BLaER1 (cell line): ENCODE data around the gene NKD1.

Experiments used
- H3K27ac ChIP-seq: shearing (Covaris generic); formaldehyde crosslinking; 2 replicates; pipeline ENCODE4 v1.8.1; 2022
- H3K27me3 ChIP-seq: shearing (Covaris generic); formaldehyde crosslinking; 2 replicates; pipeline ENCODE4 v1.8.1; 2022
- H3K36me3 ChIP-seq: shearing (Covaris generic); formaldehyde crosslinking; 2 replicates; pipeline ENCODE4 v1.8.1; 2022
- H3K4me1 ChIP-seq: shearing (Covaris generic); formaldehyde crosslinking; 2 replicates; pipeline ENCODE4 v1.8.1; 2022
- H3K4me2 ChIP-seq: shearing (Covaris generic); formaldehyde crosslinking; 2 replicates; pipeline ENCODE4 v1.8.1; 2022
- H3K4me3 ChIP-seq: shearing (Covaris generic); formaldehyde crosslinking; 2 replicates; pipeline ENCODE4 v1.8.1; 2022
- H3K9ac ChIP-seq: shearing (Covaris generic); formaldehyde crosslinking; 2 replicates; pipeline ENCODE4 v1.8.1; 2022
- H3K9me3 ChIP-seq: shearing (Covaris generic); formaldehyde crosslinking; 2 replicates; pipeline ENCODE4 v1.8.1; 2022
- H4K20me1 ChIP-seq: shearing (Covaris generic); formaldehyde crosslinking; 2 replicates; pipeline ENCODE4 v1.8.1; 2022
- Cebpa-rat ChIP-seq: shearing (Covaris generic); IDR thresholded peaks from 2 replicates; pipeline ENCODE4 v1.8.1; 2022

The NKD1 gene

DNA sequence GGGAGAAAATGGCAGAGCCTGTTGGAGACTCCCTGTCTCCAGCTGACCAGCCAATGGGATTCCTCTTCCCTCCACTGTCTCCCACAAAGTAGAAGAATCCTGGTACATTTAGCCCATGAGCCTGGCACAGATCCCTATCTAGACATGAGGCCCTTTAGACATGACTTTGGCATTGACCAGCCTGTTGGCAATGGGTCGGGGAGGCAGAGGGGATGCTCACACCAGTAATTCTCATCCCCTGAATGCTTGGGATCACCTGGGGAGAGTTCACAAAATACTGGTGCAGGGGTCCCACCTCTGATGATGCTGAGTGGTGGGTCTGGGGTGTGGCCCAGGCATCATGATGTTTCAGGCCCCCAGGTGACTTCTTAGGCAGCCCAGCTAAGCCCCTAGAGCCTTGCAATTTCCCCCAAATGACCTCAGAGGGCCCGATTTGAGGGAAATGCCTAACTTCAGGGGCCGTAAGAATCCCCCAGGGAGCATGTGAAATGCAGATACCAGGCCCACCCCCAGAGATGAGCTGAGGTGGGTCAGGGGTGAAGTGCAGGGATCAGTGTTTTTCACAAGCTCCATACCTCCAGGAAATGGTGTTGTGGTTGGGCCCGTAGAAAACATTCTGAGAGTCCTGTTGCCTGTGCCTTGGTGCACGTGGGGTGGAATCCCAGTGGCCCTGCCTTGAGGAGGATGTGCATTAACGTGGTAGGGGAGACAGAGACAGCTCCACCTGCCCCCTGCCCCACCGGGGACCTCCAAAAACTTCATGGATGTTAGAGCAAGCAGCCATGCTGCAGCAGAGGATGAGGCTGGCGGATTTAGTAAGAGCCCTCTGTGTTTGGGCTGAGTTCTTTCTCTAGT is 90.8 kb downstream of the NKD1 start:
- H3K4me1 ChIP-seq = peaks cover 28% of the 10 kb centered on the region
- no peaks in the 10 kb centered on the region for H3K27me3 ChIP-seq
- no peak for TF ChIP-seq Cebpa-rat

DNA sequence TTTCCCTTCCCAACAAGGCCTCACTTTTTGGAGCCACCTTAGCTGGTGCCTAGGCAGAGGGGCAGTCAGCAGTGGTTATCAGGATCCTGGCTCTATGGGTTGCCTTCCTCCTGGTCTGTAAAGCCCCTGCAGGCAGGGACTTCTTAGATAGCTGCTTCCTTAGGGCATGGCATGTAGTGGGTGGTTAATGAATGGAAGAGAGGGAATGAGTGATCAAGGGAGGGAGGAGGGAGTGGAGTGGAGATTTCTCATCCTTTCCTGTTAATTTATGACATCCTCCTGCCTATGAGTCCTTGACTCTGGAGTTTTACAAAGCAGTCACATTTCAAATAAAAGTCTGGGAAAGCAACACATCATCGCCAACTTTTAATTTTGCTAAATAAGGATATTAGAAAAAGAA is 92.2 kb downstream of the NKD1 start:
- Histone ChIP-seq H3K27me3 (no peaks in the 10 kb centered on the region), H3K4me2 (no peak overlapping the region), H3K36me3 (no peaks in the 10 kb centered on the region), H4K20me1 (no peaks in the 10 kb centered on the region), H3K27ac (no peak overlapping the region), H3K4me1 (peaks cover 22% of the 10 kb centered on the region), H3K9ac (no peak overlapping the region), H3K4me3 (no peak overlapping the region), H3K9me3 (no peaks in the 10 kb centered on the region)
- no peak for TF ChIP-seq Cebpa-rat

More for the DNA sequence above, 90.8 kb downstream of the NKD1 start:
- Histone ChIP-seq H3K9me3 (no peaks in the 10 kb centered on the region), H3K36me3 (no peaks in the 10 kb centered on the region), H3K9ac (no peak overlapping the region), H3K4me3 (no peak overlapping the region), H3K27ac (no peak overlapping the region), H3K4me2 (peak overlapping the region; percentile 33), H4K20me1 (no peaks in the 10 kb centered on the region)

DNA sequence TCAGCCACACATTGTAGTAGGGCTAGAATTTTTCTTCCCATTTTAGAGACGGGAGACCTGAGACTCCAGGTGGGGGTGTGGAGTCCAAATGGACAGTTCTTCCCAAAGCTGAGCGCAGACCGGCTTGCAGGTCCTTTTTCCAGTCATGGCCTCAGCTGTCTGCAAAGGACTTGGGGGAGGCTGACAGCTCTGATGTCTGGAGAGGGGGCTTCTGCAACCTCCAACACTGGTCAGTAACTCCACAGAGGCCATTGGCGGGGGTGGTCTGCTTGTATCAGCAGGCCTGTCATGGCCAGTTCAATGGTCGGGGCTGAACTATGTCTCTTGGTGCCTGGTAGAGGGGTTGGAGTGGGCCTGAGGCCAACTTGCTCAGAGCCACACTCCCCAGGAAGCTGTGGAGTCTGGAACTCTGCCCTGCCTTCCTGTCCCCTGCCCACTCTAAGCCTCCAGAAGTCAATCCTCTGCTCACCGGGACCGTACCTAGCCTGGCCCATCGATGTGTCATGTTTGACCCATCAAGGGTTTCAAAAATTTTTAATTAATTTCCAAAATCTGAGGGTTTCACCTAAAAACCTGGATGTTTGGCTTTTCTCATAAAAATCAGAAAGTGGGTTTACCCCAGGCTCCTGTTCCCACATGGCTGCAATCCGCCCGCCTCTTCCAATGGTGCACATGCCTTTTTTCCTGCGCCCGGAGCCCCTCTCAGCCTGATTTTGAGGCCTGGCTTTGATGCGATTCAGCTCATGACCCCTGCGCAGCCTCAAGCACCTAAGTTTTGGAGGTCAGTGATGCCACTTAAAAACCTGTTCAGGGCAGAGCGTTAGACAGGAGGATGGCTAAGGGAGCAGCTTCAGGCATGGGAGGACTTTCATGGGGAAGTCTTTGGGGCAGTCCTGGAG is 93.0 kb downstream of the NKD1 start:
- H3K27me3 ChIP-seq = no peaks in the 10 kb centered on the region
- no peak overlapping the region for H3K27ac ChIP-seq
- H3K4me3 ChIP-seq = no peak overlapping the region
- peaks cover 17% of the 10 kb centered on the region for H3K4me1 ChIP-seq
- H4K20me1 ChIP-seq = no peaks in the 10 kb centered on the region
- H3K4me2 ChIP-seq = no peak overlapping the region
- no peak overlapping the region for H3K9ac ChIP-seq
- no peaks in the 10 kb centered on the region for H3K36me3 ChIP-seq
- TF ChIP-seq Cebpa-rat = no peak
- H3K9me3 ChIP-seq = no peaks in the 10 kb centered on the region

DNA sequence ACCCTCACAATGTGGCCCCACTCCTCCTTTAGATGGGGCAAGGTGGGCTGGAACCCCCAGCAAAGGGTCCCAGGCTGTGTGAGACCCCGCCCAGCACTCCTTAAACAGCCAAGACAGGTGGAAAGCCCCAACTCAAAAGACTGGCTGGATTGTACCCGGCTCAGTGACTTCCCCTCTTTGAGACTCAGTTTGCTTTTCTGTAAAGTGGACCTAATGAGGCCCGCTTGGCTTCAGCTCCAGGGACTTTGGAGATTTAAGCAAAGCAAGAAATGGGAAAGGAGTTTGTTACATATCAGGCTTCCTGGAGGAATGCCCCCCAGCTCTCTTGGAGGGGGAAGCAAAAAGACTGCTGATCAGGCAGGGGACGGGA is 93.6 kb downstream of the NKD1 start:
- Histone ChIP-seq H3K27me3 (no peaks in the 10 kb centered on the region), H3K4me1 (peaks cover 17% of the 10 kb centered on the region), H3K9ac (no peak overlapping the region), H3K9me3 (no peaks in the 10 kb centered on the region), H4K20me1 (no peaks in the 10 kb centered on the region), H3K27ac (no peak overlapping the region), H3K36me3 (no peaks in the 10 kb centered on the region), H3K4me2 (no peak overlapping the region), H3K4me3 (no peak overlapping the region)
- no peak for TF ChIP-seq Cebpa-rat

DNA sequence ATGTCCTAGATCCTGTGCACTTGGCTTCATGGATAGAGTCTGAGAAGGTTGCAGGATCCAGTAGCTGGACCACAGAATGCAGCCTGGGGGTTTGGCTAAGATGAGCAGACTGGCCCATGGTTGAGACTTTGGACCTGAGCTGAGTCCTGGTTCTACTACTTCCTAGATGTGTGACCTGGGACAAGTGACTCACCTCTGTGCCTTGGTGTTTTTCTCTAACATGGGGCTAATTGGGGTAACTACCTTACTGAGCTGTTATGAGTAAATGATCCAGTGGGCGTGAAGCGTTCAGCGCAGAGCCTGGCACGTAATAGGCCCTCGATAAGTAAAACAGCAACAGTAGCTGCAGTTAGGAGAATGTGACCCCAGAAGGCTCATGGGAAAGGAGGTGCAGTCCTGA is 94.2 kb downstream of the NKD1 start:
- H3K27ac ChIP-seq = no peak overlapping the region
- H3K9me3 ChIP-seq = no peaks in the 10 kb centered on the region
- peaks cover 17% of the 10 kb centered on the region for H3K4me1 ChIP-seq
- H3K36me3 ChIP-seq = no peaks in the 10 kb centered on the region
- no peaks in the 10 kb centered on the region for H4K20me1 ChIP-seq
- no peak for TF ChIP-seq Cebpa-rat
- no peak overlapping the region for H3K4me3 ChIP-seq
- H3K9ac ChIP-seq = no peak overlapping the region
- H3K27me3 ChIP-seq = no peaks in the 10 kb centered on the region
- H3K4me2 ChIP-seq = no peak overlapping the region

DNA sequence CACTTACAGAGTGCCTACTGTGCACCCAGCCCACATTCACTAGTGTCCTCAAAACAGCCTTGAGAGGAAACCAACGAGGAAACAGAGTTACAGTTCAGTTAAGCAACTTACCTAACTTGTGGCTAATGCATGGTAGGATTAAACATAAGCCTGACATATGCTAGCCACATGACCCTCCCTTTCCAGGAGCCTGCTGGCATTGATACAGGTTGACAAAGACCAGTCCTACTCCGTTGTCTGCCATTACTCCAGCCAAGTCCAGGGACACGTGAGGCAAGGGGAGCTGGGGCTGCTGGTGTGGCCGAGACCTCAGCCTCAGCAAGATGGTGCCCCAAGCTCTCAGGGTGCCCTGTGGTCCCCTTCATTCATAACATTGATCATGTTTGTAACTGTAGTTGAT is 95.0 kb downstream of the NKD1 start:
- Histone ChIP-seq H3K4me2 (no peak overlapping the region), H3K27ac (no peak overlapping the region), H3K4me1 (peaks cover 11% of the 10 kb centered on the region), H3K4me3 (no peak overlapping the region), H3K9me3 (no peaks in the 10 kb centered on the region), H3K27me3 (no peaks in the 10 kb centered on the region), H3K36me3 (no peaks in the 10 kb centered on the region), H4K20me1 (no peaks in the 10 kb centered on the region), H3K9ac (no peak overlapping the region)
- no peak for TF ChIP-seq Cebpa-rat

DNA sequence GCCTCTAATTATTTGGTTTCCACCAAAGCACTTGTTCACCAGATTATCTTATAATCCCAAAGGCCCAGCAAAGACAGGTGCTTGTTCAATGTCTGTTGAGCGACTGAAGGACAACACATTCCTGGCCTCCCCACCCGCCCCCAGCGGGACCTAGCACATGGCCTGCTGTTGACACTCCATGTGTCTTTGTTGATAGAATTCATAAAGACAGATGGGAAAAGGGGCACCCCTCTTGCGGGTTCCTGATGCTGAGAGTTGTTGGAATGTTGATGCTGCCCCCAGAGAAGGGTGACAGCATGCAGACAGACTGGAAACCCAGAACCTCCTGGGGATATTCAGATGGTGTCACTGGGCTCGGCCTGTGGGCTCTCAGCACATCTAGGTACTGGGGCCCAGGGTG is 96.0 kb downstream of the NKD1 start:
- no peak overlapping the region for H3K9ac ChIP-seq
- no peak overlapping the region for H3K27ac ChIP-seq
- H3K9me3 ChIP-seq = no peaks in the 10 kb centered on the region
- TF ChIP-seq Cebpa-rat = no peak
- no peak overlapping the region for H3K4me3 ChIP-seq
- no peak overlapping the region for H3K4me2 ChIP-seq
- peaks cover 4% of the 10 kb centered on the region for H3K4me1 ChIP-seq
- H4K20me1 ChIP-seq = no peaks in the 10 kb centered on the region
- no peaks in the 10 kb centered on the region for H3K36me3 ChIP-seq
- no peaks in the 10 kb centered on the region for H3K27me3 ChIP-seq

DNA sequence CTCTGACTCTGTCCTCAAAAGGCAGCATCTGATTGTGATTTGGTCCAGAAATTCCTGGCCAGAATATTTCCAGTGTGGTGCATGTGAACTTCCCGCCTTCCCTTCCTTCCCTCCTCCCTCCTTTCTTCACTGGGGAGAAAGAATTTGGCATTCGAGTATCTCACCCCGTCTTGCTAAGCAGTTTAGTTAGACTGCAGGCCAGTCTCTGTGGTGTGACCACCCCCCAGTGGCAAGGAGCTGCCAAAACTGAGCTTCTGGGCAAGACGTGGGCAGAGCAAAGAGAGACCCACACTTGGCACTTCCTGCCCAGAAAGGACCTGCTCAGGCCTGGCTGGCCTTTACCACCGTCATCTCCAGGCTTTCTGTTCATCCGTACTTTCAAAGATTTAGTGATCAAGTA is 96.5 kb downstream of the NKD1 start:
- H3K9me3 ChIP-seq = no peaks in the 10 kb centered on the region
- H3K27ac ChIP-seq = no peak overlapping the region
- H3K9ac ChIP-seq = no peak overlapping the region
- H3K4me1 ChIP-seq = no peaks in the 10 kb centered on the region
- H3K27me3 ChIP-seq = no peaks in the 10 kb centered on the region
- no peaks in the 10 kb centered on the region for H3K36me3 ChIP-seq
- TF ChIP-seq Cebpa-rat = no peak
- no peaks in the 10 kb centered on the region for H4K20me1 ChIP-seq
- H3K4me2 ChIP-seq = no peak overlapping the region
- no peak overlapping the region for H3K4me3 ChIP-seq

DNA sequence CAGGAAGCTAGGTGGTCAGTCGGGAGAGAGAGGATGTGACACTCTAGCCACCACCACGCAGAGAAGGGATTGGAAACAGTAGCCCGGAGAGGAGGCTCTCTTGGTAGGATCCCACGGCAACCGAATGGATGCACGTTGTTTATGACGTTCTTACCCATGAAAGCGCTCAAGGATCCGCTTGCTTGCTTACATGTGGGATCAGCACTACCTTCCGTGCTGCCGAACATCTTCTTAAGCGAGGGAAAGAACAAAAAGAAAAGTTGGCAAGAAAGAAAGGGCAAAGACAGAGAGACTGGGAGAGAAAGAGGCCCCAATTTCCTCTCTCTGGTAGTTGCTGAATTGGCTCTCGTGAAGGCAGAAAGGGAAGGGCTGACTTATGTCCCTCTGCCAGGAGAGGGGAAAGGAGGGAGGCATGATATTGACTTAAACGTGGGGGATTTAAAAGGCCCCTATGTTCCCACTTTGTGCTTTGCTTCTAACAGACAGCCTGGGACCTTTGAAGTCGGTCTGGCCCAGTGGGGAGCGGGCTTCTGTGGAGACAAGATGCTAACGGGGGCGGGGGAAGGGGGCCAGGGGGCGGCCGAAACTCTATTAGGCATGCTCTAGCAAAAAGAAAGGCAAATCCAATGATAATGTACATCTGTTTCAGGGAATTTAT is 97.5 kb downstream of the NKD1 start:
- Histone ChIP-seq H3K27ac (no peak overlapping the region), H3K4me1 (no peaks in the 10 kb centered on the region), H3K36me3 (no peaks in the 10 kb centered on the region), H3K9ac (no peak overlapping the region), H4K20me1 (no peaks in the 10 kb centered on the region), H3K27me3 (no peaks in the 10 kb centered on the region), H3K9me3 (no peaks in the 10 kb centered on the region), H3K4me3 (no peak overlapping the region), H3K4me2 (no peak overlapping the region)
- no peak for TF ChIP-seq Cebpa-rat

DNA sequence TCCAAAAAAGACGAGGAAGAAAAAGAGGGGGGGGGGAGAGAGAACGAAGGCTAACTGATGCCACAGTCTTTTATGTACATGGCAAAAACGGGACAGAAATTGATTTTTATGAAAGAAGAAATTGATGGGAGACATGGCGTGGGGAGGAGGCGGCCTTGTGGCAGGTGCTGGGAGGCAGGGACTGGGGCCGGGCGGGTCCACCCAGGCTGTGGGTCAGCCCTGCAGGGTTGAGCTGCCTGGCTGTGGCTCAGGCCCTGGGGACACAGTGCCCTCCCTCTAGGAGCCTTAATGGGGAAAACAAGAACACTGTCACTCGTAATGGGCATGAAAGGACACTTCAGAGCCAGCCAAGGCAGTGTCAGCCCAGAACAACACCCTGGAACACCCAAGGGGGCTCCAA is 98.1 kb downstream of the NKD1 start:
- Histone ChIP-seq H3K36me3 (no peaks in the 10 kb centered on the region), H3K9me3 (no peaks in the 10 kb centered on the region), H3K27me3 (no peaks in the 10 kb centered on the region), H3K27ac (no peak overlapping the region), H3K4me3 (no peak overlapping the region), H4K20me1 (no peaks in the 10 kb centered on the region), H3K4me2 (no peak overlapping the region), H3K4me1 (no peaks in the 10 kb centered on the region), H3K9ac (no peak overlapping the region)
- TF ChIP-seq Cebpa-rat = no peak
